Measurements from ENCODE around the gene IL17C. TPM values are rescaled to one million over a fixed set of nuclear protein-coding genes. Genes with fewer than 3 reads are reported as not detected.

Gene IL17C
- total RNA-seq, 4 donors from 2014 or later: not detected

DNA sequence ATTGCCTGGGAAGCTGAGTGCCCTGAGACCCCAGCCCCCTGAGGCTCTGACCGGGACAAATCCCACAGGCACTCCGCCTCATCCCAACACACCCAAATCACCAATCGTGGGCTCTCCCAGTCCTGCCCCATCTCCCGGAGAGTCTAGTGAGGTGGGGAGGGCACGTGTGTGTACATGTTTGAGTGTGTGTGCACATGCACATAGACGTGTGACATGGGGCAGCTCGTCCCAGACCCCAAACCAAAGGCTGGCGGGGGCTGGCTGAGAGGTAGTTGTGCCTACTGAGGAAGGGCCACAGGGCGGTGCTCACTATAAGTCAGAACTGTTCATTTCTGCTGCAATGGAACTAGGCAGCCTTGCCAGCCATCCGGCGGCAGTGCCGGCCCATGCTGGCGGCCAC lies 39.3 kb downstream of the IL17C start:
- TF ChIP-seq, protein P1, sequence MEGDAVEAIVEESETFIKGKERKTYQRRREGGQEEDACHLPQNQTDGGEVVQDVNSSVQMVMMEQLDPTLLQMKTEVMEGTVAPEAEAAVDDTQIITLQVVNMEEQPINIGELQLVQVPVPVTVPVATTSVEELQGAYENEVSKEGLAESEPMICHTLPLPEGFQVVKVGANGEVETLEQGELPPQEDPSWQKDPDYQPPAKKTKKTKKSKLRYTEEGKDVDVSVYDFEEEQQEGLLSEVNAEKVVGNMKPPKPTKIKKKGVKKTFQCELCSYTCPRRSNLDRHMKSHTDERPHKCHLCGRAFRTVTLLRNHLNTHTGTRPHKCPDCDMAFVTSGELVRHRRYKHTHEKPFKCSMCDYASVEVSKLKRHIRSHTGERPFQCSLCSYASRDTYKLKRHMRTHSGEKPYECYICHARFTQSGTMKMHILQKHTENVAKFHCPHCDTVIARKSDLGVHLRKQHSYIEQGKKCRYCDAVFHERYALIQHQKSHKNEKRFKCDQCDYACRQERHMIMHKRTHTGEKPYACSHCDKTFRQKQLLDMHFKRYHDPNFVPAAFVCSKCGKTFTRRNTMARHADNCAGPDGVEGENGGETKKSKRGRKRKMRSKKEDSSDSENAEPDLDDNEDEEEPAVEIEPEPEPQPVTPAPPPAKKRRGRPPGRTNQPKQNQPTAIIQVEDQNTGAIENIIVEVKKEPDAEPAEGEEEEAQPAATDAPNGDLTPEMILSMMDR (IDR thresholded peaks at IDR 0.05; ENCODE audit: low read depth): no peak

DNA sequence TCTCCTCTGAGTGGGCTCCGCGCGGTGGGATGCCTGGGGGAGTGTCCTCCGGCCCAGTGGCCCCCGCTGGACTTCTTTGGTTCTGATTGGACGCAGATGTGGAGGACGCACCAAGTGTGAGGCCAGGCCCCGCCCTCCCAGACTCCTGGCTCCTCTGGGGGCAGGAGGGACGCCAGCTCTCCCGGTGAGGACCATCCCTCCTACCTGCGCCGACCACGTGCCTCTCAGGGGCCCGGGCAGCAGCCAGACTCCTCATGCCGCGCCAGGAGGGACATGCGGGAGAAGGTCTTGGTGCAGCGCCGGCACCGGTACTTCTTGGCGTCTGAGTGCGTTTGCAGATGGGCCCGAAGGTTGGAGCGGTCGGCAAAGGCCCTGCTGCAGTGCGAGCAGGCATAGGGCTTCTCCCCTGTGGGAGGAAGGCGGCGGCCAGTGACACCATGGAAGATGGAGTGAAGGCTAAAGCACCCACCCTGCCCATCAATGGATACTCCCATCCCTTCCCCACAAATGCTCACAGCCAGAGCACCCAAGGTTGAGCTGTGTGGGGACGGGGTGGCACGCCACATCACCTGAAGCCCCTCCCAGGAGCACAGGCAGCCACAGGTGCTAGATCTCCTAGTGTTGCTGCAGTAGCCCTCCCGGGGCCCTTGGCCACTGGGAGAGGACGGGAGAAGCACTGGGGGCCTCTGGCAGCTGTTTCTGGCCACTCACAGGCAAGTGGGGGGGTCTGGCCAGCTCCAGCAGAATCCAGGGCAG lies 40.0 kb downstream of the IL17C start:
- TF ChIP-seq, protein P1 (IDR thresholded peaks at IDR 0.05; ENCODE audit: low read depth): no peak

DNA sequence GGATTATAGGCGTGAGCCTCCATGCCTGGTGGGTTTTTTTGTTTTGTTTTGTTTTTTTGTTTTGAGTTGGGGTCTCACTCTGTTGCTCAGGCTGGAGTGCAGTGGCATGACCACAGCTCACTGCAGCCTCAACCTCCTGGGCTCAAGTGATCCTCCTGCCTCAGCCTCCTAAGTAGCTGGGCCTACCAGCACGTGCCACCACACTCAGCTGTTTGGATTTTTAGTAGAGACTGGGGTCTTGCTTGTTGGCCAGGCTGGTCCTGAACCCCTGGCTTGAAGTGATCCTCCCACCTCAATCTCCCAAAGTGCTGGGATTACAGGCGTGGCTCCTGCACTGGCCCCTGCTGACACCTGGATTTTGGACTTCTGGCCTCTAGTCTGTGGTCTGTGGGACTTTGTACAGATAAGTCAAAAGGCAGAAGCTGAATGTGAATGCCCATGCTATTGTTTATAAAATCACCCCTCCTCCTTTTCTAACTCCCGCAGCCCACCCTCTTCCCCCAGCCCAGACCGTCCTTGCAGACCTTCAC lies 42.2 kb downstream of the IL17C start:
- TF ChIP-seq, protein P1 (IDR thresholded peaks at IDR 0.05; ENCODE audit: low read depth): no peak

DNA sequence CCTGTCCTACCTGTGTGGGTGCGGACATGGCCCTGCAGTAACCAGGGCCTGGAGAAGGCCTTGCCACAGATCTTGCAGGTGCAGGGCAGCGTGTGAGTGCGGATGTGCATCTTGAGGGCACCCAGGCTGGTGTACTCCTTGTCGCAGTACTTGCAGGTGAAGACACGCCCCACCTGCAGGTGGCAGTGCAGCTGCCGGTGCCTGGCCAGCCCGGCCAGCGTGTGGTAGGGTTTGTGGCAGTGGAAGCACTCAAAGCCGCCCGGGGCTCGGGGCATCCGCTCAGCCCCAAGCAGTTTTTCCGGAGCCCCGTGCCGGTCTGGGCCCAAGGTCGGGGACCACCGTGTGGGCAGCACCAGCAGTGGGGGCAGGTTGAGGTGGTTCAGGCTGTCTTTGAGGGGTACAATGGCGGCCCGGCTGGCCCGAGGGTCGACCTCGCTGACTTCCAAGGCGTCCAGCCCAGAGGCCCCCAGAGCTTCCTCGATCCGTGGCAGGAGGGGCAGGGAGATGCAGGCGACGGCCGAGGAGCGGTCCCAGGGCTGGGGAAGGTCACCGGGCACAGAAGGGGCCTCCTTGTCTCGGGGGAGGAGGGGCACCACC lies 42.8 kb downstream of the IL17C start:
- TF ChIP-seq, protein P1 (IDR thresholded peaks at IDR 0.05; ENCODE audit: low read depth): no peak

DNA sequence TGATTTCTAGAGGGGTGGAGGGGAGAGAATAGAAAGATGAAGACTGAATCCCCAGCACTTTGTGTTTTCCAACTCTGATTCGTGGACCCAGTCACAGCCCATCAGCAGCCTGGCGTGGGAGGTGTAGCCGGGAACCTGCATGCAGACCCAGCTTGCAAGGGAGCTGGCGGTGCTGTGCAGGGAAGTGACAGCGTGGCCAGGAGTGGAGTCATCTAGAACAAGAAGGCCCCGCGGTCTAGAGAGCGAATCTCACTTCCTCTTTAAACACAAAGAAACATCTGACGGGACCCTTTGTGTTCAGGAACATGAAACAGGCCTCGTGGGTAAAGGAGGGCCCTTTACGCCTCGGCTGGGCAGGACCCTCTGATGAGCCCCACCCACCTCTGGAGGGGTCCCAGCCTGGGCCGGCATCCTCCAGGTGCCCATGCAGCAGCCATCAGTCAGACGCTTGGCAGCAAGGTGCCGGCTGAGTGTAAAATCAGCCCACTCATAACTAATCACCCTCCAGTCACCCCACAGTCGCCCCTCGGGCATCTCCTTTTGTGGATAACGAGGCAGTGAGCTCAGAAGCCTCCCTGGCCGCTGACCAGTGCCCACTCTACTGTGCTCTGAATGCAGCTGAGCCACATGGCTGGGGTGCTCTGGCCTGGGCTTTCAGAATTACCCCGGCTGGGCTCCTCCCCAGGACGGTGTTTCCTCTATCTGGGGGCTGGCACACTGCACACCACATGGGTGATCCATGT lies 43.5 kb downstream of the IL17C start:
- TF ChIP-seq, protein P1 (IDR thresholded peaks at IDR 0.05; ENCODE audit: low read depth): no peak

DNA sequence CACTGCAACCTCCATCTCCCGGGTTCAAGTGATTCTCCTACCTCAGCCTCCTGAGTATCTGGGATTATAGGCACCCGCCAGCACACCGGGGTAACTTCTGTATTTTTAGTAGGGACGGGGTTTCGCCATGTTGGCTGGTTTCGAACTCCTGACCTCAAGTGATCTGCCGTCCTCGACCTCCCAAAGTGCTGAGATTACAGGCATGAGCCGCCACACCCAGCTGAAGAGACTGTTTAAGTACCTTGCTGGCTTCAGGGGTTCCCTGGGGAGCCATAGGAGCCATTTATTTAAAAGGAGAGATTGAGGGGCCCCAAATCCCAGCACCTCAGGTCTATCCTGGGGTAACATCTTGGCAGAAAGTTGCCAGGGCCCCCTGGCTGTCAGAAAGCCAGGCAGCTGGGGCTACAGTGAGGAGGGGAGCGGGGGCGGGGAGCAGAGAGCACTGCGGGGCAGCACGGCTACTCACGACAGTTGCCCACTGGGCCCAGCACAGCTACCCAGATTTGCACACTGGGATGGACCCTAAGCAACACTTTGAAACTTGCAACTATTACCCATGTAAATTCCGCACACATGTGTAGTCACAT lies 46.3 kb downstream of the IL17C start:
- TF ChIP-seq, protein P1 (IDR thresholded peaks at IDR 0.05; ENCODE audit: low read depth): no peak
